GM18861 (cell line): ENCODE measurements around the gene GJC2.
"Not testable (repeated sequence)": the region's sequence is repeated elsewhere in the genome, so short reads cannot be mapped to it uniquely, and the experiment has no call there.

Experiments
- ATAC-seq: cut with Tn5 transposase; IDR thresholded peaks from one replicate; pipeline ENCODE4 v1.9.1; 2021; ENCODE audit not compliant: unreplicated experiment

The GJC2 gene

GRCh38 chr1:228170666-228171065 lies 20.9 kb downstream of the GJC2 start:
- ATAC-seq, result no peak

- ATAC-seq, result no peak
These were observed 21.6 kb downstream of the GJC2 start for GRCh38 chr1:228171221-228171891.

- no peak for ATAC-seq
These were observed 23.1 kb downstream of the GJC2 start for GRCh38 chr1:228172591-228173527.

- ATAC-seq, result not testable (repeated sequence)
These were observed 24.1 kb downstream of the GJC2 start for GRCh38 chr1:228173528-228174481.

- ATAC-seq, result no peak
These were observed 25.0 kb downstream of the GJC2 start for GRCh38 chr1:228174482-228175315.

GRCh38 chr1:228175316-228176023 lies 25.7 kb downstream of the GJC2 start:
- ATAC-seq, result no peak

- ATAC-seq, result no peak
These were observed 26.3 kb downstream of the GJC2 start for GRCh38 chr1:228176024-228176395.

- ATAC-seq, result no peak
These were observed 26.9 kb downstream of the GJC2 start for GRCh38 chr1:228176461-228177182.

- ATAC-seq, result no peak
These were observed 27.4 kb downstream of the GJC2 start for GRCh38 chr1:228177183-228177475.

GRCh38 chr1:228177721-228178710 lies 28.3 kb downstream of the GJC2 start:
- no peak for ATAC-seq

GRCh38 chr1:228178737-228179684 lies 29.3 kb downstream of the GJC2 start:
- ATAC-seq, result no peak

GRCh38 chr1:228180271-228180958 lies 30.7 kb downstream of the GJC2 start:
- no peak for ATAC-seq

- ATAC-seq, result no peak
These were observed 31.4 kb downstream of the GJC2 start for GRCh38 chr1:228180959-228181644.

GRCh38 chr1:228181645-228182034 lies 31.9 kb downstream of the GJC2 start:
- no peak for ATAC-seq

GRCh38 chr1:228182296-228183030 lies 32.7 kb downstream of the GJC2 start:
- no peak for ATAC-seq
